Renal cortex interstitium (tissue), 11 donors: Measurements from ENCODE around the gene C17orf67. TPM values are rescaled to one million over a fixed set of nuclear protein-coding genes. Genes with fewer than 3 reads are reported as not detected.

Experiments
- DNase-seq, 11 donors: peaks; one replicate each; pipeline ENCODE4 v3.0.0-alpha.2; 2013; ENCODE audit warnings: low read depth in 9 of 11, low spot score in 4 of 11; ENCODE audit errors: extremely low read depth in 1 of 11
- polyA plus RNA-seq, 3 donors: library from polyadenylated mRNA; unstranded; fragments of 120-200 nt; gene quantifications; one replicate each; pipeline ENCODE4 v1.2.1, GENCODE V29; 2013; ENCODE audit not compliant: insufficient read length in 3 of 3

The C17orf67 gene
- polyA plus RNA-seq, 3 donors, result 0.70 to 2.2 (median 1.3) TPM

- DNase-seq, result no peak
Measured at GRCh38 chr17:56810891-56811775, 22.6 kb downstream of the C17orf67 start.

GRCh38 chr17:56810343-56810742, 23.4 kb downstream of the C17orf67 start:
- no peak for DNase-seq

- no peak for DNase-seq
Measured at GRCh38 chr17:56809820-56810179, 23.9 kb downstream of the C17orf67 start.

- DNase-seq, result no peak
Measured at GRCh38 chr17:56809106-56809819, 24.5 kb downstream of the C17orf67 start.

GRCh38 chr17:56808503-56808902, 25.2 kb downstream of the C17orf67 start:
- DNase-seq, result no peak

GRCh38 chr17:56807723-56808122, 26.0 kb downstream of the C17orf67 start:
- no peak for DNase-seq

GRCh38 chr17:56806949-56807348, 26.8 kb downstream of the C17orf67 start:
- DNase-seq, result no peak

GRCh38 chr17:56804454-56804853, 29.3 kb downstream of the C17orf67 start:
- no peak for DNase-seq

- DNase-seq, result no peak
Measured at GRCh38 chr17:56803071-56803470, 30.6 kb downstream of the C17orf67 start.

GRCh38 chr17:56801459-56802178, 32.1 kb downstream of the C17orf67 start:
- no peak for DNase-seq

GRCh38 chr17:56798916-56799315, 34.8 kb downstream of the C17orf67 start:
- DNase-seq, result peak in 4 of 11 donors; percentile 20 to 56 (median 44)

- DNase-seq, result no peak
Measured at GRCh38 chr17:56796536-56796935, 37.2 kb downstream of the C17orf67 start.

GRCh38 chr17:56795221-56795865, 38.4 kb downstream of the C17orf67 start:
- DNase-seq, result no peak

GRCh38 chr17:56793957-56794356, 39.8 kb downstream of the C17orf67 start:
- peak in 1 of 11 donors; percentile 18 for DNase-seq

- DNase-seq, result no peak
Measured at GRCh38 chr17:56793531-56793930, 40.2 kb downstream of the C17orf67 start.

GRCh38 chr17:56792267-56792666, 41.5 kb downstream of the C17orf67 start:
- DNase-seq, result no peak

GRCh38 chr17:56786989-56787482, 46.7 kb downstream of the C17orf67 start:
- DNase-seq, result no peak

- DNase-seq, result no peak
Measured at GRCh38 chr17:56785997-56786680, 47.6 kb downstream of the C17orf67 start.
